ENCODE data around the gene GID8.

GRCh38 chr20:62951143-62951895 lies 13.4 kb downstream of the GID8 start:
- TF ChIP-seq POLR2A (IDR thresholded peaks at IDR 0.05; ENCODE audit: low read depth, low read length) (no peak), EZH2 (IDR thresholded peaks at IDR 0.05; ENCODE audit: borderline replicate concordance, low read depth, low read length, severe bottlenecking) (no peak), POLR2AphosphoS5 (IDR thresholded peaks at IDR 0.05; ENCODE audit: insufficient read depth, low read depth, low read length) (no peak), GATA2 (IDR thresholded peaks at IDR 0.05; ENCODE audit: insufficient read depth, insufficient read length, low read depth, low read length) (no peak)
- TF ChIP-seq, protein P1, sequence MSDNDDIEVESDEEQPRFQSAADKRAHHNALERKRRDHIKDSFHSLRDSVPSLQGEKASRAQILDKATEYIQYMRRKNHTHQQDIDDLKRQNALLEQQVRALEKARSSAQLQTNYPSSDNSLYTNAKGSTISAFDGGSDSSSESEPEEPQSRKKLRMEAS (IDR thresholded peaks at IDR 0.05; ENCODE audit: insufficient read depth, insufficient read length): no peak
- TF ChIP-seq, protein P2, sequence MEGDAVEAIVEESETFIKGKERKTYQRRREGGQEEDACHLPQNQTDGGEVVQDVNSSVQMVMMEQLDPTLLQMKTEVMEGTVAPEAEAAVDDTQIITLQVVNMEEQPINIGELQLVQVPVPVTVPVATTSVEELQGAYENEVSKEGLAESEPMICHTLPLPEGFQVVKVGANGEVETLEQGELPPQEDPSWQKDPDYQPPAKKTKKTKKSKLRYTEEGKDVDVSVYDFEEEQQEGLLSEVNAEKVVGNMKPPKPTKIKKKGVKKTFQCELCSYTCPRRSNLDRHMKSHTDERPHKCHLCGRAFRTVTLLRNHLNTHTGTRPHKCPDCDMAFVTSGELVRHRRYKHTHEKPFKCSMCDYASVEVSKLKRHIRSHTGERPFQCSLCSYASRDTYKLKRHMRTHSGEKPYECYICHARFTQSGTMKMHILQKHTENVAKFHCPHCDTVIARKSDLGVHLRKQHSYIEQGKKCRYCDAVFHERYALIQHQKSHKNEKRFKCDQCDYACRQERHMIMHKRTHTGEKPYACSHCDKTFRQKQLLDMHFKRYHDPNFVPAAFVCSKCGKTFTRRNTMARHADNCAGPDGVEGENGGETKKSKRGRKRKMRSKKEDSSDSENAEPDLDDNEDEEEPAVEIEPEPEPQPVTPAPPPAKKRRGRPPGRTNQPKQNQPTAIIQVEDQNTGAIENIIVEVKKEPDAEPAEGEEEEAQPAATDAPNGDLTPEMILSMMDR (IDR thresholded peaks at IDR 0.05; ENCODE audit: extremely low read depth in 1 of 2, insufficient read depth in 1 of 2, low read depth in 1 of 2, low read length in 2 of 2): no peak
